GM12892 (cell line): ENCODE data around the gene IL21R.

Experiments used
- POLR2A ChIP-seq: IDR thresholded peaks from 2 replicates; pipeline ENCODE4 v1.6.1; 2011; ENCODE audit warnings: low read depth, low read length, control low read depth
- POLR2AphosphoS5 ChIP-seq: IDR thresholded peaks from 2 replicates; pipeline ENCODE4 v1.6.1; 2011; ENCODE audit warnings: low read depth, low read length, control low read depth
- TAF1 ChIP-seq: IDR thresholded peaks from 2 replicates; pipeline ENCODE4 v1.6.1; 2011; ENCODE audit warnings: low read depth, mild to moderate bottlenecking, control low read depth, low read length, borderline replicate concordance

- TF ChIP-seq TAF1 (no peak), POLR2A (no peak), POLR2AphosphoS5 (no peak)
Observed at GRCh38 chr16:27386674-27387073, 15.3 kb upstream of the IL21R start.
